T-helper 2 cell treated with Interferon-gamma antibody and Interleukin-4, amounts not matched to agents 100 ng/mL and 5 ng/mL, for 36 hours (primary cell): ENCODE results near the gene CASP12. TPM values are rescaled to one million over a fixed set of nuclear protein-coding genes. Genes with fewer than 3 reads are reported as not detected.

ENCODE experiments used
- intact Hi-C: fragments of 100-400 bp; cut with micrococcal nuclease; formaldehyde crosslinking; loops from one replicate; pipeline ENCODE4 v1.15.1; 2023
- total RNA-seq: library from RNA; stranded (reverse); gene quantifications from 2 replicates; pipeline ENCODE4 v1.2.3, GENCODE V29; 2022

Gene CASP12
- total RNA-seq, 1 donor from 2014 or later: not detected

GRCh38 chr11:104892723-104893511, 5.3 kb downstream of the CASP12 start:
- intact Hi-C loops: no loop called here

GRCh38 chr11:104891135-104891534, 7.1 kb downstream of the CASP12 start:
- intact Hi-C loops: no loop called here

GRCh38 chr11:104883342-104883741, 14.9 kb downstream of the CASP12 start:
- intact Hi-C loops: no loop called here

GRCh38 chr11:104881117-104881794, 17.0 kb downstream of the CASP12 start:
- intact Hi-C loops: no loop called here

- intact Hi-C loops: loop anchor here (5.0 to 10.0 kb wide), 4 partner anchors 38 to 272 kb away; partner anchors contain the start of gene CASP4
These were observed 18.6 kb downstream of the CASP12 start for GRCh38 chr11:104879514-104880190.

GRCh38 chr11:104876861-104877431, 21.3 kb downstream of the CASP12 start:
- intact Hi-C loops: loop anchor here (1.0 to 10.0 kb wide), 6 partner anchors 40 to 270 kb away; partner anchors contain the start of gene CASP4

GRCh38 chr11:104876324-104876723, 21.9 kb downstream of the CASP12 start:
- intact Hi-C loops: loop anchor here (2.0 to 10.0 kb wide), 5 partner anchors 41 to 269 kb away; partner anchors contain the start of gene CASP4

- intact Hi-C loops: loop anchor here (10.0 kb wide), 1 partner anchor 208 kb away; no protein-coding TSS in a partner anchor
These were observed 25.0 kb downstream of the CASP12 start for GRCh38 chr11:104873252-104873651.

GRCh38 chr11:104872393-104872792, 25.9 kb downstream of the CASP12 start:
- intact Hi-C loops: loop anchor here (10.0 kb wide), 1 partner anchor 208 kb away; no protein-coding TSS in a partner anchor

- intact Hi-C loops: loop anchor here (10.0 kb wide), 1 partner anchor 206 kb away; no protein-coding TSS in a partner anchor
These were observed 27.4 kb downstream of the CASP12 start for GRCh38 chr11:104870910-104871309.

GRCh38 chr11:104866815-104867214, 31.4 kb downstream of the CASP12 start:
- intact Hi-C loops: no loop called here

- intact Hi-C loops: no loop called here
These were observed 39.1 kb downstream of the CASP12 start for GRCh38 chr11:104858882-104859775.

- intact Hi-C loops: no loop called here
These were observed 41.7 kb downstream of the CASP12 start for GRCh38 chr11:104856607-104857006.

GRCh38 chr11:104855965-104856364, 42.3 kb downstream of the CASP12 start:
- intact Hi-C loops: no loop called here

- intact Hi-C loops: no loop called here
These were observed 45.0 kb downstream of the CASP12 start for GRCh38 chr11:104853276-104853675.

- intact Hi-C loops: no loop called here
These were observed 45.4 kb downstream of the CASP12 start for GRCh38 chr11:104852811-104853210.

- intact Hi-C loops: no loop called here
These were observed 52.0 kb downstream of the CASP12 start for GRCh38 chr11:104846216-104846615.

GRCh38 chr11:104844451-104844850, 53.8 kb downstream of the CASP12 start:
- intact Hi-C loops: no loop called here

GRCh38 chr11:104843150-104843836, 55.0 kb downstream of the CASP12 start:
- intact Hi-C loops: no loop called here
